SJSA1 (cell line): ENCODE results near the gene DCUN1D1. TPM values are rescaled to one million over a fixed set of nuclear protein-coding genes. Genes with fewer than 3 reads are reported as not detected.

Source experiments
- DNase-seq, 2 experiments: peaks; one replicate each; pipeline ENCODE4 v3.0.0-alpha.2; 2015 to 2020; ENCODE audit warnings: low spot score in 2 of 2, low read depth in 1 of 2
- H3K27ac ChIP-seq: fragments of 250-450 bp; sonication (Bioruptor Pico); 2 replicates; pipeline ENCODE4 v1.5.1; 2020; ENCODE audit warnings: mild to moderate bottlenecking, moderate library complexity
- H3K27me3 ChIP-seq: fragments of 250-450 bp; sonication (Bioruptor Pico); replicated peaks from 2 replicates; pipeline ENCODE4 v1.5.1; 2020; ENCODE audit warnings: mild to moderate bottlenecking, moderate library complexity
- H3K36me3 ChIP-seq: fragments of 250-450 bp; sonication (Bioruptor Pico); 2 replicates; pipeline ENCODE4 v1.5.1; 2020; ENCODE audit warnings: mild to moderate bottlenecking
- H3K4me1 ChIP-seq: fragments of 250-450 bp; sonication (Bioruptor Pico); replicated peaks from 2 replicates; pipeline ENCODE4 v1.6.1; 2021; ENCODE audit warnings: mild to moderate bottlenecking
- H3K4me3 ChIP-seq: fragments of 250-450 bp; sonication (Bioruptor Pico); 2 replicates; pipeline ENCODE4 v1.5.1; 2020; ENCODE audit warnings: mild to moderate bottlenecking
- H3K9me3 ChIP-seq: fragments of 250-450 bp; sonication (Bioruptor Pico); replicated peaks from 2 replicates; pipeline ENCODE4 v1.5.1; 2020; ENCODE audit warnings: mild to moderate bottlenecking
- total RNA-seq: library from RNA; depleted of rRNA; stranded (reverse); fragments of >200 nt; shearing (Covaris generic); gene quantifications from 2 replicates; pipeline ENCODE4 v1.2.3, GENCODE V29; 2014

Gene DCUN1D1
- total RNA-seq, 1 experiment from 2014 or later = 24.9 TPM

DNA sequence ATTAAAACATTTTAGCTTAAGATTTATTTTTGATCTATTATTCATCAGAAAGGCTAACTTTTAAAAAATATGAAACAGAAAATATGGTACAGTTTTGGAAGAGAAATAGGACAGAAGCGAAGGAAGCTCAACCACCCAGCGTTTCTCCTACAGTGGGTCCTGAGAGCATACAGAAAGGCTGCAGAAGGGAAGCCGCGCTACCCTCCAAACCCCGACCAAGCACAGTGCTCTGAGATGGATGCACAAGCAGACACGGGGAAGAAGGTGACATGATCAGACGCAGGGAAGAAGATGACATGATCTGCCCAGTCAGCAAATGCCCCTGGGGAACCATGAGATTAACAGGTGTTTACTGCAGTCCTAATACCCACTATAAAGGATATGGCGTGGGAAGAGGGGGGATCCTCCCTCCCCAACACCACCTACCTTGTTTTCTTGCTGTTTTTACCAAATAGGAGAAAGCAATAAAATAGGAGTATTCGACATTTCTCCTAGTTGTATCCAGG, 14.4 kb downstream of the DCUN1D1 start:
- no peaks in the 10 kb centered on the region for H3K27me3 ChIP-seq
- H3K27ac ChIP-seq = no peak overlapping the region
- no peak overlapping the region for H3K4me3 ChIP-seq
- H3K4me1 ChIP-seq = peaks cover 12% of the 10 kb centered on the region
- no peaks in the 10 kb centered on the region for H3K9me3 ChIP-seq
- H3K36me3 ChIP-seq = peaks cover 17% of the 10 kb centered on the region
- no peak for DNase-seq

- no peak for DNase-seq
- Histone ChIP-seq H3K36me3 (peaks cover 23% of the 10 kb centered on the region), H3K4me3 (no peak overlapping the region), H3K27me3 (no peaks in the 10 kb centered on the region), H3K9me3 (no peaks in the 10 kb centered on the region), H3K27ac (no peak overlapping the region), H3K4me1 (peaks cover 4% of the 10 kb centered on the region)
Observed at GRCh38 chr3:182964179-182964578, 16.2 kb downstream of the DCUN1D1 start.

GRCh38 chr3:182962166-182962565, 18.2 kb downstream of the DCUN1D1 start:
- Histone ChIP-seq H3K9me3 (no peaks in the 10 kb centered on the region), H3K36me3 (peaks cover 23% of the 10 kb centered on the region), H3K4me1 (no peaks in the 10 kb centered on the region), H3K4me3 (no peak overlapping the region), H3K27ac (no peak overlapping the region), H3K27me3 (no peaks in the 10 kb centered on the region)
- no peak for DNase-seq

DNA sequence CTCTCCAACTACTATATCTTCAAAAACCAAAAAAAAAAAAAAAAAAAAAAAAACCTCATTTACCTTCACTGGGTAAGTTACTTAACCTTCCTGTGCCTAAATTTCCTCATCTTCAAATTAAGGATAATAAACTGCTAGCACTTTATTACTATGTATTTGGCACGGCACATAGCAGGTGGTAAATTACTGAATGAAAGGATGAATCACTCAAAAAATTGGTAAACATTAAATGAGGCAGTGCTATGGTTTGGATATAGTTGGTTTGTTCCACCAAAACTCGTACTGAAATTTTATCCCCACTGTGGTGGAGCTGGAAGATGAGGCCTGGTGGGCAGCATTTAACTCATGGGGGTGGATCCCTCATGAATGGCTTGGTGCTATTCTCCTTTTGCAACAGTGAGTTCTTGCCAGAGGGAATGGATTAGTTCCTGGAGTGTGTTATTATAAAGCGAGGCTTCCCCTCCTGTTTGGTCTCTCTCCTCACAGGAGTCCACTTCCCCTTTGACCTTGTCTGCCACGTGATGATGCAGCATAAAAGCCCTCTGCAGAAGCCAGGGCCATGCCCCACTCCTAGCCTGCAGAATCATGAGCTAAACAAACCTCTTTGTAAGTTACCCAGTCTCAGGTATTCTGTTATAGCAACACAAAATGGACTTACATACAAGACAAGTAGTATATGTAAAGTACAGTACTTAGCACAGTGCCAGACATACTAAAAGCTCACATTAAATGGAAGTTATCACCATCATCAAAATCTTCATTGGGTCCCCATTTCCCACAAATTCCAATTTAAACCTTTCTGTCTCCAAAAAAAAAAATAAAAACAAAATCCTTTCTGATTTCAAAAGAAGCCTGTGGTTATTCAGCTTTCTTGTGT, 20.6 kb downstream of the DCUN1D1 start:
- H3K4me1 ChIP-seq = no peaks in the 10 kb centered on the region
- no peaks in the 10 kb centered on the region for H3K27me3 ChIP-seq
- no peak overlapping the region for H3K4me3 ChIP-seq
- H3K36me3 ChIP-seq = peaks cover 28% of the 10 kb centered on the region
- no peak overlapping the region for H3K27ac ChIP-seq
- no peaks in the 10 kb centered on the region for H3K9me3 ChIP-seq
- no peak for DNase-seq

GRCh38 chr3:182957676-182958266, 22.6 kb downstream of the DCUN1D1 start:
- Histone ChIP-seq H3K9me3 (no peaks in the 10 kb centered on the region), H3K27me3 (no peaks in the 10 kb centered on the region), H3K27ac (no peak overlapping the region), H3K36me3 (peaks cover 28% of the 10 kb centered on the region), H3K4me1 (no peaks in the 10 kb centered on the region), H3K4me3 (no peak overlapping the region)
- no peak for DNase-seq

DNA sequence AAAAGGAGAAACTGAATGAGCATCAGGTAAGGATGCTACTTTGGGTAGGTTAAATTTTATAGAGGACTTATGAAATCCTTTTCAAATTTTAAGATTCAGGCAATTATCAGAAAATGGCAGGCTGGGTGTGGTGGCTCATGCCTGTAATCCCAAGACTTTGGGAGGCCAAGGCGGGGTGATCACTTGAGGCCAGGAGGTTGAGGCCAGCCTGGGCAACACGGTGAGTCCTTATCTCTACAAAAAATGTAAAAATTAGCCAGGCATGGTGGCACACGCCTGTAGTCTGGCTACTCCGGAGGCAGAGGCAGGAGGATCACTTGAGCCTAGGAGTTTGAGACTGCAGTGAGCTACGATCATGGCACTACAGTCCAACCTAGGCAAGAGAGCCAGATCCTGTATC, 23.1 kb downstream of the DCUN1D1 start:
- DNase-seq = no peak
- no peaks in the 10 kb centered on the region for H3K4me1 ChIP-seq
- H3K9me3 ChIP-seq = no peaks in the 10 kb centered on the region
- no peaks in the 10 kb centered on the region for H3K27me3 ChIP-seq
- no peak overlapping the region for H3K4me3 ChIP-seq
- peaks cover 25% of the 10 kb centered on the region for H3K36me3 ChIP-seq
- H3K27ac ChIP-seq = no peak overlapping the region

DNA sequence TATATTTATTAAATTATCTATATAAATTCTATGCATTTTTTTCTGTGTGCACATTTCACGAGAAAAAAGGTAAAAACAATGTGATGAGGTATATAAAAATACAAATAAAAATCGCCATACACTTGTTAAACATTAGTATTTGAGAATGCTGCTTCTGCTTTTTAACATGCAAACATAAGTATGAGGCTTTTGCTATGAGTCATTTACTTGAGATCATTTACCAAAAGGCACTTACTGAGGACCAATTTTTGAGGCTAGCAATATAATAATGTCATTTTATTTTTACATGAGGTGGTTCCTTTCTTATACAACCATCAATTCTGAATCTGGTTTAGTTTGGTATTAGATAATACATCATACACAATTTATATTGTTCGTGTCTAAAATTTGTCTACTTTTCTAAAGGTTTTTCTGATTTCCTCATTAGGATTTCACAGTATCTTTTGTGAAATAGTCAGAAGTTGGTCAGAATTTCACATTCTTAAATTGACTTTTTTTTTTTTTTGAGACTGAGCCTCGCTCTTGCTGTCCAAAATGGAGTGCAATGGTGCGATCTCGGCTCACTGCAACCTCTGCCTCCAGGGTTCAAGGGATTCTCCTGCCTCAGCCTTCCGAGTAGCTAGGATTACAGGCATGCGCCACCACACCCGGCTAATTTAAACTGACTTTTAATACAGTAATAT, 25.6 kb downstream of the DCUN1D1 start:
- no peaks in the 10 kb centered on the region for H3K9me3 ChIP-seq
- no peak overlapping the region for H3K27ac ChIP-seq
- DNase-seq = no peak
- H3K36me3 ChIP-seq = peaks cover 10% of the 10 kb centered on the region
- H3K4me3 ChIP-seq = no peak overlapping the region
- H3K27me3 ChIP-seq = no peaks in the 10 kb centered on the region
- H3K4me1 ChIP-seq = no peaks in the 10 kb centered on the region

DNA sequence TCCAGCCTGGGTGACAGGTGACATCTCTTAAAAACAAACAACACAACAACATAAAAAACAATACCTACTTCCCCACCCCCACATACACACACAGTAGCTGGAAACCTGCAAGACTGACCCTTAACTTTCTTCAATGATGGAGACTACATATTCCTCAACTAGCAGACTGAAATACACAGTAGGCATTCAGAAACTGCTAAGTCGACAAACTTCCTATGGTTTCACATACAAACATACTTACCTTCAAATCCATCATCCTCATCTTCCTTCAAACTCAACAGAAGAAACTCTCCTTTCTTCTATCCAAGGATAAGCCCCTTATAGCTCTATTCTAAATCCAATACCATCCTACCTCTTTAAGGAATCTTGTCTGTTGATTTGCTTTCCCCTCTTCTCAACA, 30.6 kb downstream of the DCUN1D1 start:
- DNase-seq = no peak
- Histone ChIP-seq H3K27me3 (no peaks in the 10 kb centered on the region), H3K9me3 (no peaks in the 10 kb centered on the region), H3K4me3 (no peak overlapping the region), H3K27ac (no peak overlapping the region), H3K4me1 (no peaks in the 10 kb centered on the region), H3K36me3 (peaks cover 17% of the 10 kb centered on the region; the same call in 1 of the 2 replicates)

- no peaks in the 10 kb centered on the region for H3K4me1 ChIP-seq
- no peaks in the 10 kb centered on the region for H3K9me3 ChIP-seq
- H3K36me3 ChIP-seq = peaks cover 17% of the 10 kb centered on the region; the same call in 1 of the 2 replicates
- no peak overlapping the region for H3K4me3 ChIP-seq
- no peak for DNase-seq
- no peak overlapping the region for H3K27ac ChIP-seq
- H3K27me3 ChIP-seq = no peaks in the 10 kb centered on the region
Observed at GRCh38 chr3:182948305-182948704, 32.0 kb downstream of the DCUN1D1 start.

GRCh38 chr3:182947888-182948287, 32.5 kb downstream of the DCUN1D1 start:
- H3K36me3 ChIP-seq = peaks cover 13% of the 10 kb centered on the region; the same call in 1 of the 2 replicates
- H3K4me1 ChIP-seq = no peaks in the 10 kb centered on the region
- no peak overlapping the region for H3K27ac ChIP-seq
- no peaks in the 10 kb centered on the region for H3K9me3 ChIP-seq
- no peaks in the 10 kb centered on the region for H3K27me3 ChIP-seq
- DNase-seq = no peak
- no peak overlapping the region for H3K4me3 ChIP-seq

GRCh38 chr3:182941719-182942118, 38.6 kb downstream of the DCUN1D1 start:
- Histone ChIP-seq H3K27ac (no peak overlapping the region), H3K9me3 (no peaks in the 10 kb centered on the region), H3K27me3 (no peaks in the 10 kb centered on the region), H3K4me3 (no peak overlapping the region), H3K4me1 (no peaks in the 10 kb centered on the region), H3K36me3 (peaks cover 5% of the 10 kb centered on the region; the same call in 1 of the 2 replicates)
- no peak for DNase-seq

GRCh38 chr3:182940266-182940808, 40.0 kb downstream of the DCUN1D1 start:
- no peaks in the 10 kb centered on the region for H3K9me3 ChIP-seq
- H3K4me1 ChIP-seq = no peaks in the 10 kb centered on the region
- H3K27ac ChIP-seq = no peak overlapping the region
- no peak overlapping the region for H3K4me3 ChIP-seq
- no peak for DNase-seq
- H3K27me3 ChIP-seq = no peaks in the 10 kb centered on the region
- peaks cover 4% of the 10 kb centered on the region; the same call in 1 of the 2 replicates for H3K36me3 ChIP-seq

GRCh38 chr3:182937293-182938051, 42.9 kb downstream of the DCUN1D1 start:
- no peak overlapping the region for H3K4me3 ChIP-seq
- H3K9me3 ChIP-seq = no peaks in the 10 kb centered on the region
- no peaks in the 10 kb centered on the region for H3K27me3 ChIP-seq
- no peak overlapping the region for H3K27ac ChIP-seq
- no peaks in the 10 kb centered on the region for H3K36me3 ChIP-seq
- no peak for DNase-seq
- H3K4me1 ChIP-seq = no peaks in the 10 kb centered on the region
